ENCODE measurements around the gene FRRS1L.

- TF ChIP-seq TAF1 (IDR thresholded peaks at IDR 0.05; ENCODE audit: low read depth, low read length) (no peak), POLR2A (IDR thresholded peaks at IDR 0.05; ENCODE audit: low read depth, low read length) (no peak), POLR2AphosphoS5 (IDR thresholded peaks at IDR 0.05; ENCODE audit: low read depth, low read length) (no peak), SPI1 (IDR thresholded peaks at IDR 0.05; ENCODE audit: low read depth, low read length) (no peak), POU2F2 (IDR thresholded peaks at IDR 0.05; ENCODE audit: low read depth, low read length) (no peak)
These were observed at the start of gene FRRS1L for GRCh38 chr9:109166771-109167601.

Data from GM12891 (cell line).